Endothelial cell of umbilical vein (primary cell): ENCODE results near the gene ARMC5. TPM values are rescaled to one million over a fixed set of nuclear protein-coding genes. Genes with fewer than 3 reads are reported as not detected.
A peak's percentile ranks its signal among the peaks of the same experiment; 100 is the strongest.

Source experiments
- BruUV-seq: library from RNA; stranded (reverse); fragments of 400-500 nt; replicated peaks from 2 replicates; lab custom pipeline; 2021; lab: Mats Ljungman, UMichigan
- CTCF ChIA-PET: fragments of 300-600, 350-600 bp; sonication (Branson Sonifier 250); formaldehyde crosslinking; loops from one replicate; lab custom pipeline; 2021; ENCODE audit warnings: antibody characterized with exemption, inconsistent platforms; lab: Charles Lee
- POLR2A ChIA-PET: fragments of 300-600, 350-600 bp; sonication (Branson Sonifier 250); formaldehyde crosslinking; loops from one replicate; lab custom pipeline; 2021; ENCODE audit warnings: antibody characterized with exemption, inconsistent platforms; lab: Charles Lee
- DNase-seq: peaks from one replicate; pipeline ENCODE4 v3.0.0-alpha.2; 2011; ENCODE audit warnings: low read depth, low spot score
- FAIRE-seq: peaks from 2 replicates; lab custom pipeline; 2011; peaks lifted over from hg19 to GRCh38; lab: Jason Lieb, UNC
- H2AFZ ChIP-seq: 2 replicates; pipeline ENCODE4 v1.6.0; 2012; ENCODE audit warnings: low read depth, low read length, control low read depth, inconsistent platforms
- H3K27ac ChIP-seq: 2 replicates; pipeline ENCODE4 v1.5.1; 2011; ENCODE audit warnings: low read depth, mild to moderate bottlenecking, control low read depth, low read length, moderate library complexity; ENCODE audit not compliant: insufficient read depth
- H3K27me3 ChIP-seq, 2 experiments: 2 replicates each; pipeline versions ENCODE4 v1.6.0 to v1.6.1; 2011; ENCODE audit warnings: low read length in 2 of 2, mixed read lengths in 1 of 2; ENCODE audit not compliant: control insufficient read depth in 2 of 2, insufficient read depth in 2 of 2
- H3K36me3 ChIP-seq, 2 experiments: 2 replicates in 1 of 2; 3 replicates in 1 of 2; pipeline ENCODE4 v1.5.1; 2011; ENCODE audit warnings: low read length in 2 of 2, mild to moderate bottlenecking in 1 of 2, moderate library complexity in 1 of 2; ENCODE audit not compliant: control insufficient read depth in 2 of 2, insufficient read depth in 2 of 2; ENCODE audit errors: extremely low read depth in 1 of 2
- H3K4me1 ChIP-seq: 3 replicates; pipeline ENCODE4 v1.5.1; 2011; ENCODE audit warnings: mild to moderate bottlenecking, low read length; ENCODE audit not compliant: control insufficient read depth, insufficient read depth; ENCODE audit errors: extremely low read depth
- H3K4me2 ChIP-seq: 2 replicates; pipeline ENCODE4 v1.6.1; 2011; ENCODE audit warnings: low read length, control low read depth, mixed read lengths; ENCODE audit not compliant: insufficient read depth
- H3K4me3 ChIP-seq, 3 experiments: fragments of 200-600 bp in 1 of 3; sonication (generic), shearing (Covaris generic) in 1 of 3; replicated peaks in 1 of 3; 2 replicates each; pipeline ENCODE4 v1.5.1; 2011 to 2016; ENCODE audit warnings: control low read depth in 3 of 3, low read length in 3 of 3, mild to moderate bottlenecking in 2 of 3, inconsistent platforms in 1 of 3, low read depth in 1 of 3, moderate library complexity in 1 of 3; ENCODE audit not compliant: insufficient read depth in 1 of 3
- H3K79me2 ChIP-seq: 2 replicates; pipeline ENCODE4 v1.6.0; 2012; ENCODE audit warnings: low read length, inconsistent platforms; ENCODE audit not compliant: control insufficient read depth, insufficient read depth
- H3K9ac ChIP-seq: replicated peaks from 2 replicates; pipeline ENCODE3; 2011; ENCODE audit warnings: low read length, control low read depth; ENCODE audit not compliant: insufficient read depth; ENCODE audit errors: extremely low read depth
- H3K9me1 ChIP-seq: replicated peaks from 3 replicates; pipeline ENCODE4 v1.6.0; 2011; ENCODE audit warnings: mild to moderate bottlenecking, low read length; ENCODE audit not compliant: control insufficient read depth, insufficient read depth; ENCODE audit errors: extremely low read depth
- H3K9me3 ChIP-seq: replicated peaks from 2 replicates; pipeline ENCODE4 v1.5.1; 2012; ENCODE audit warnings: low read length, inconsistent platforms; ENCODE audit not compliant: control insufficient read depth, insufficient read depth
- H4K20me1 ChIP-seq: replicated peaks from 2 replicates; pipeline ENCODE3; 2011; ENCODE audit warnings: mild to moderate bottlenecking, low read length; ENCODE audit not compliant: control insufficient read depth, insufficient read depth; ENCODE audit errors: extremely low read depth
- EZH2 ChIP-seq: IDR thresholded peaks from 2 replicates; pipeline ENCODE4 v1.6.1; 2012; ENCODE audit warnings: borderline replicate concordance, low read depth, mild to moderate bottlenecking, moderate library complexity, low read length, inconsistent platforms; ENCODE audit not compliant: severe bottlenecking
- FOS ChIP-seq: IDR thresholded peaks from 2 replicates; pipeline ENCODE4 v1.6.1; 2011; ENCODE audit warnings: mild to moderate bottlenecking, low read length, moderate library complexity, borderline replicate concordance; ENCODE audit not compliant: insufficient read depth
- GATA2 ChIP-seq: IDR thresholded peaks from 2 replicates; pipeline ENCODE4 v1.7.0; 2011; ENCODE audit warnings: low read depth, mild to moderate bottlenecking, moderate library complexity, mixed read lengths, low read length; ENCODE audit not compliant: insufficient read length, insufficient read depth
- JUN ChIP-seq: IDR thresholded peaks from 2 replicates; pipeline ENCODE4 v1.6.1; 2011; ENCODE audit warnings: borderline replicate concordance, low read depth; ENCODE audit not compliant: insufficient read length, insufficient read depth
- MAX ChIP-seq: IDR thresholded peaks from 2 replicates; pipeline ENCODE4 v1.6.1; 2011; ENCODE audit not compliant: insufficient read depth, insufficient read length
- MYC ChIP-seq: IDR thresholded peaks from one replicate; pipeline ENCODE4 v1.6.1; 2011; ENCODE audit warnings: mild to moderate bottlenecking, low read depth, low read length
- POLR2A ChIP-seq: IDR thresholded peaks from 2 replicates; pipeline ENCODE4 v1.6.1; 2012; ENCODE audit warnings: low read depth, mild to moderate bottlenecking, control low read depth, low read length
- POLR2AphosphoS5 ChIP-seq: IDR thresholded peaks from 2 replicates; pipeline ENCODE4 v1.6.1; 2012; ENCODE audit warnings: low read depth, mild to moderate bottlenecking, control low read depth, low read length, moderate library complexity; ENCODE audit not compliant: insufficient read depth
- dilution Hi-C: fragments of 300-500 bp; cut with MboI; formaldehyde crosslinking; loops from one replicate; pipeline ENCODE4 v1.15.0; 2019; ENCODE audit warnings: low sequenced_read_pairs; ENCODE audit not compliant: extremely low pct_ligation_motif_present
- intact Hi-C: fragments of 100-400 bp; cut with micrococcal nuclease; formaldehyde crosslinking; loops from one replicate; pipeline ENCODE4 v1.10.0; 2022
- polyA plus RNA-seq, 4 experiments: library from polyadenylated mRNA; depleted of rRNA in 3 of 4; stranded (reverse) in 3 of 4; unstranded in 1 of 4; fragments of >200 nt; gene quantifications; 2 replicates each; pipeline versions ENCODE4 v1.2.1 to v1.2.3, GENCODE V29; 2011 to 2012; ENCODE audit warnings: missing spikeins in 1 of 4
- total RNA-seq: library from RNA; stranded (reverse); gene quantifications from 2 replicates; pipeline ENCODE4 v1.2.3, GENCODE V29; 2021
- TF ChIP-seq, protein P1 (sequence below), 2 donors: IDR thresholded peaks; 1 replicate in 1 of 2; 2 replicates in 1 of 2; pipeline ENCODE4 v1.5.1; 2011; ENCODE audit warnings: low read length in 2 of 2, mild to moderate bottlenecking in 2 of 2, moderate library complexity in 2 of 2, control low read depth in 1 of 2, inconsistent platforms in 1 of 2, low read depth in 1 of 2; ENCODE audit not compliant: insufficient read depth in 1 of 2; ENCODE audit errors: extremely low read depth in 1 of 2

ARMC5 gene
- total and polyA plus RNA-seq, 2 donors (not counting 3 experiments of a cell fraction or from before 2014, with no cell fraction given), result 17.3 to 18.8 TPM

DNA sequence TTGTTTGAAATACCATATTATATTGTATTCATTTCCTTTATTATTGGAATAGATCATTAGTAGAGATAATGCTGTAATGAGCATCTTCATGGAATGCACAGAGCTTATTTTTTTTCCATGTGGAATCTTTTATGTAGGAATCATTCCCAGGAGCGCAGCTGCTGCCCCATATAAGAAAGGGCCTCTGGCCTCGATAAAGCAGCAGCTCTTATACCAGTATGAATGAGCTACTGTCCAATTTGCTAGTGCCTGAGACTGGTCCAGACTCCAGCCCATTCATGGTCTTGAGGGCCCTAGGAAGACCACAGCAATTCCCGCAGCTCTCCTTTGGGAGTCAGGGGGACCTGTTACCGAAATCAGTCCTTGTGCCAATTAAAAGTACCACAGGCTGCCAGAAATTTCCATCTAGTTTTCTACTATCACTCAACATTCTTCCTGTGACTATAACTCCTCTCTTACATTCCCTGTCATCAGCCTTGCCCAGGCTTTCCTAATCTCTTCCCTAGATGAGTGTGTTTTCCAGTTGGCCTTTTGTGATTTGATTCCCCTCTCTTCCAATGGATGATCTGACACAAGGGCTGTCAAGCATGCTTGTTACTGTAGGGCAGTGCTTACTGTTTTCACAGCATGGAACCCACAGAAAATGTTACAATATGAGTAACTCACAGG, 18.7 kb upstream of the ARMC5 start:
- dilution Hi-C loops, result no loop called here
- H3K36me3 ChIP-seq, result no peaks in the 10 kb centered on the region
- H3K9ac ChIP-seq, result no peak overlapping the region
- no peak overlapping the region for H3K27ac ChIP-seq
- TF ChIP-seq MYC (no peak), FOS (no peak), GATA2 (no peak), JUN (no peak), EZH2 (no peak), POLR2AphosphoS5 (no peak), POLR2A (no peak), MAX (no peak)
- TF ChIP-seq, protein P1, sequence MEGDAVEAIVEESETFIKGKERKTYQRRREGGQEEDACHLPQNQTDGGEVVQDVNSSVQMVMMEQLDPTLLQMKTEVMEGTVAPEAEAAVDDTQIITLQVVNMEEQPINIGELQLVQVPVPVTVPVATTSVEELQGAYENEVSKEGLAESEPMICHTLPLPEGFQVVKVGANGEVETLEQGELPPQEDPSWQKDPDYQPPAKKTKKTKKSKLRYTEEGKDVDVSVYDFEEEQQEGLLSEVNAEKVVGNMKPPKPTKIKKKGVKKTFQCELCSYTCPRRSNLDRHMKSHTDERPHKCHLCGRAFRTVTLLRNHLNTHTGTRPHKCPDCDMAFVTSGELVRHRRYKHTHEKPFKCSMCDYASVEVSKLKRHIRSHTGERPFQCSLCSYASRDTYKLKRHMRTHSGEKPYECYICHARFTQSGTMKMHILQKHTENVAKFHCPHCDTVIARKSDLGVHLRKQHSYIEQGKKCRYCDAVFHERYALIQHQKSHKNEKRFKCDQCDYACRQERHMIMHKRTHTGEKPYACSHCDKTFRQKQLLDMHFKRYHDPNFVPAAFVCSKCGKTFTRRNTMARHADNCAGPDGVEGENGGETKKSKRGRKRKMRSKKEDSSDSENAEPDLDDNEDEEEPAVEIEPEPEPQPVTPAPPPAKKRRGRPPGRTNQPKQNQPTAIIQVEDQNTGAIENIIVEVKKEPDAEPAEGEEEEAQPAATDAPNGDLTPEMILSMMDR (IDR thresholded peaks at IDR 0.05; ENCODE audit: extremely low read depth in 1 of 2, insufficient read depth in 1 of 2, low read depth in 1 of 2, low read length in 2 of 2), result no peak
- ChIA-PET POLR2A (no interaction called here), CTCF (interaction anchor here (1.2 to 2.4 kb wide), 3 partner anchors 10 to 456 kb away, joined by 3 to 7 read pairs (median 6); no protein-coding TSS in a partner anchor)
- H4K20me1 ChIP-seq, result no peaks in the 10 kb centered on the region
- H3K9me1 ChIP-seq, result no peaks in the 10 kb centered on the region
- no peak overlapping the region for H3K4me3 ChIP-seq
- DNase-seq, result no peak
- H3K4me1 ChIP-seq, result no peaks in the 10 kb centered on the region
- peak; percentile 15 for FAIRE-seq
- BruUV-seq, result no TSS peak
- H3K79me2 ChIP-seq, result no peaks in the 10 kb centered on the region
- no peaks in the 10 kb centered on the region for H3K9me3 ChIP-seq
- intact Hi-C loops, result loop anchor here (1.0 to 5.0 kb wide), 3 partner anchors 257 to 427 kb away; partner anchors contain the start of gene KAT8
- no peak overlapping the region for H3K4me2 ChIP-seq
- no peak overlapping the region for H2AFZ ChIP-seq
- peaks cover 3 to 11% of the 10 kb centered on the region in 2 experiments for H3K27me3 ChIP-seq
